HG02678 (cell line): Measurements from ENCODE around the gene C7orf57.
"Not testable (repeated sequence)": the region's sequence is repeated elsewhere in the genome, so short reads cannot be mapped to it uniquely, and the experiment has no call there.

Experiments used
- ATAC-seq: cut with Tn5 transposase; IDR thresholded peaks from one replicate; pipeline ENCODE4 v1.9.1; 2021; ENCODE audit warnings: mild to moderate bottlenecking, moderate library complexity; ENCODE audit not compliant: unreplicated experiment

Gene C7orf57

DNA sequence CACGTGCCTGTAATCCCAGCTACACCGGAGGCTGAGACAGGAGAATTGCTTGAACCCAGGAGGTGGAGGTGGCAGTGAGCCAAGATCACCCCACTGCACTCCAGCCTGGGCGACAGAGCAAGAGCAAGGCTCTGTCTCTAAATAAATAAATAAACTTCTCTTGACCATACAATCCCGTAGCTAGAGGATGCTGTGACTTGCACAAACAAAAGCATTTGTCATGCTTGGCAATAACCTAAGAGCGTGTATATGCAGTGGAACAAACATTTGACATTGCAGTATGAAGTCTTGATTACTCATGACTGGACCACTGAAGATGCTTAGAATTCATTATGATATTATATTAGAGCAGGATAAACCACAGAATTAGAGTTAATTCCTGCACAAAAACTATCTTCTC, 1.4 kb upstream of the C7orf57 start:
- no peak for ATAC-seq

DNA sequence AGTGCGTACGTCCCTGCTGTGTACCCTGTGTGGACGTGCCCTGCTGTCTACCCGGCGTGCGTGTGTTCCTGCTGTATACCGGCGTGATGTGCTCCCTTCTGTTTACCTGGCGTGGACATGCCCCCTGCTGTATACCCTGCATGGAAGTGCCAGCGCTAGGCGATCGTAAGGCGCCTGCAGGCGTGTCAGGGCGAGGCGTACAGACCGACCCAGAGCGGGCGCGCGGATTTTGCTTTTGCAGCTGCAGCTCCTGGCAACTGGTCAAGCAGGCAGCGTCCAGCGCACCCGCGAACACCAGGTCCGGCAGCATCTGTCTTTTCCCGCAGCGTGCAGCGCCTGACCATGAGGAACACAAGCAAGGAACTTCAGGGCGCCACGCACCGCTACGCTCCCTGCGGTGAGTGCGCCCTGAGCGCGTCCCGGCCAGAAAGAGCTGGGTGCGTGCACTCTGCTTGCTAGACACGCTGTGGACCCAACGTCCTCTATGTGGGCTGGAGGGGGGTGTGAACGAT, 680 bp downstream of the C7orf57 start:
- ATAC-seq, result peak; percentile 3

DNA sequence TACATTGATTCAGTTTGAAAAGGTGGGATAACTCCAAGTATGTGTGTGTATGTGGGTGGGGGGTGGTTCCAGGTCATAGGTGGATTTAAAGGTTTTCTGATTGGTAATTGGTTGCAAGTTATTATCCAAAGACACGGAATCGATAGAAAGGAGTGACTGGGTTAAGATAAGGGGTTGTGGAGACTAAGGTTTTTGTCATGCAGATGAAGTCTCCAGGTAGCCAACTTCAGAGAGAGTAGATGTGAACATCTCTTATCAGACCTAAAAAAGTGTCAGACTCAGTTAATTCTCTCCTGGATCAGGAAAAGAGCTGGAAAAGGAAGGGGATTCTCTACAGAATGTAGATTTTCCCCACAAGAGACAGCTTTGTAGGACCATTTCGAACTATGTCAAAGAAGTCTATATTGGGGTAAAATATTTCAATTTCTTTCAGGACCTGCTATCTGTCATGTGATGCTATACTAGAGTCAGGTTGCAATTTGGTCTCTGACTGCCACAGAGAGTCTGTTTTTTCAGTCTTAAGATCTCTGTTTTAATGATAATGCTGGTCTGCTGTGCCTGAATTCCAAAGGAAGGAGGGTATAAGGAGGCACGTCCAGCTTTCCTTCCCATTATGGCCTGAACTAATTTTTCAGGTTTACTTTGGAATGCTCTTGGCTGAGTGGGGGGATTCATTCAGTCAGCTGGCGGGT, 3.6 kb downstream of the C7orf57 start:
- ATAC-seq, result no peak

DNA sequence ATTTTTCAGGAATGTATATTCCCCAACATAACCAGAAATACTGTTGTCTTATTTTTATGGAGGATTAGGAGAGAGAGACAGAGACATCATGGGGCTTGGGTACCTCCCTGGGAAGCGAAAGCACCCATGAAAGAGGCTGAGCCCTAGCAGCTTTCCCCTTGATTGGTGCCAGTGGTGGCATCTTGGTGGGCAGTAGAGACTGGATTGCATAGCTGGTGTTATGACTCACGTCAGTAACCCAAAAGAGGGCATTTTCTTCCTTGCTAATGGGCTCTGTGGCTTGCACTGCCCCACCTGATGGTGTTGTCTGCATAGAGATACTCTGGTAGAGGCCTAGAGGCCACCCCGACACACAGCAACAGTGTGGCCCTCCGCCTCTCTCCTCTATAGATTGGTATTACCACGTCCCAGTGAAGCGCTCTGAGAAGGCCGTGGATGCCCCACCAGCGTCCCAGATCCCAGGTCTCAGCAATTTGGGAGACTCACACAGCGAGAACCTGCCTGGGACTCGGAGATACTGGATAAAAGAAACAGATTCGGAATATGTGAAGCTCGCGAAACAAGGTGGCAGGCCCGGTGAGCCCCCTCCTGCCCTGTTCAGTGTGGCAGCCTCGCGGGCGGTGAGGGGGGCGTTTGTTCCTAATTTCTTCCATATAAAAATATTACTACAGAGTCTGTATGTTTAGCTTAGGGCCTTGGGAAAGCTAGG, 5.8 kb downstream of the C7orf57 start:
- ATAC-seq, result no peak

DNA sequence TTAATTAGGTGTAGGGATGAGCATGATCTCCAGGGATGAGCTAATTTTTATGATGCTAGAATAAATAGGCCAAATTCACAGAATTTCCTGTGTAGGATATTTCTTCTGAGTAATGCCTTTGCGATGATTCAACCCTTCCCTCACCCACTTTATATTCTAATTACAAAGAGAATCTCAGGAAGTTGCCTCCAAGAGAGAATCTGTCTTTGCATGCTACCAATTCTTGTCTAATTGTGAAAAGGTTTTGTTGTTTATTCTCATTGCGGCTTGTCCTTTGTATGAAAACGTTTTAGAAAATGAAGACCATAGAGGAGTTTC, 6.3 kb downstream of the C7orf57 start:
- no peak for ATAC-seq

DNA sequence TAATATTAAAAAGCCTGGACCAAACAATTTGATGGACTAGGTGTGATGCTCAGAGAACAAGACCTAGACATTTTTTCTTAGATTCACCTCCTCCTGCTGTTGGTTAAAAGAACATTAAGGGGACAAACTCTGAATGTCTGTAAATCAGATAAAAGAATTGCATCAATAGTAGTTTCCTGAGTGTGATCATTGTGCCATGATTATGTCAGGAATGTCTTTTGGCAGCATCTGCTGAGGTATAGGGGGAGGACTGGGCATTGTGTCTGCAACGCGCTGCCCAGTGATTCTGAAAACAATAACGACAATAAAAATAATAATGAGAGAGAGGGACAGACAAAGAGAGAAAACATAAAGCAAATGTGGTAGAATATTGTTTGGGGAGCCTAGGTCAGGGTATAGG, 6.9 kb downstream of the C7orf57 start:
- ATAC-seq, result no peak

DNA sequence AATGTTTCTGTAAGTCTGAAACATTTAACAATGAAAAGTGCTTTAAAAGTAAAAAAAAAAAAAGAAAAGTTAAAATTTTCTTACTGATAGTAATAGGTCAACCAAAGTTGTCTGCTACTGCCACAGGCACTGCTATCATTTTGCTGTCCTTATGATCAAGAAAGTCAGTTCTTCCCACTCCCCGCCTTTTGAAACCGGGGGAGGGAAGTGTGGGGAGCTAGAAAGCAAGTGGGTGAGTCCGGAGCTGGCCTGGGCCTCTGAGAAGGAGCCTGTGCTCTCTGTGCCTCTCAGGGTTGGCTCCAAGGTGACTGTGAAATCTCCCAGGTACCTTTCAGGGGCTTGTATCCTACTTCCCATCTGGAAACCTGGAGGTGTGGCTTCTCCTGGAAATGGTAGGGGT, 7.3 kb downstream of the C7orf57 start:
- no peak for ATAC-seq

DNA sequence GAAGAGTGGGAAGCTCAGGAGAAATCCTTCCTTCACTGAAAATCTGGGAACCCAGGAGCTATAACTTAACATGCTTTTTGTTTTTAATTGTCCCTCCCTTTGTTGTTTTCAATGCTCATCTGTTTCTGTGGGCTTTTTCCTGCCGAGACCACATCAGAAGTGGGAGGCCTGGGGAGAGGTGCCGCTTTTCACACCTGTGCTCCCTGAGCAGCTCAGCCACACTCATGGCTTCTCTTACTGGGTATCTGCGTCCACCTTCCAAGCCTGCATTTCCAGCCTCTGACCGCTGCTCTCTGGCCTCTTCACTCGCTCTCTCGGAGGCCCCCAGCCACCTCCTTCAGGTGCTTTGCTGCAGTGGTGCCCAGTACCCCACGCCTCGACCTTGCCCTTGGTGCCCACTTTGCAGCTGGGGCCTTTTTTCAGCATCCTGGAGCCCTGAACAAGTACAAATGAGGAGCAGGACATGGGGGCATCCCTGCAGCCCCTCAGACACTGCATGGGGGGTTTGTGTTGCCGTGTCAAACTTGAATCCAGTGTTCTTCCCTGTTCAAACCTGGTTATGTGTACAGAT, 9.9 kb downstream of the C7orf57 start:
- no peak for ATAC-seq

DNA sequence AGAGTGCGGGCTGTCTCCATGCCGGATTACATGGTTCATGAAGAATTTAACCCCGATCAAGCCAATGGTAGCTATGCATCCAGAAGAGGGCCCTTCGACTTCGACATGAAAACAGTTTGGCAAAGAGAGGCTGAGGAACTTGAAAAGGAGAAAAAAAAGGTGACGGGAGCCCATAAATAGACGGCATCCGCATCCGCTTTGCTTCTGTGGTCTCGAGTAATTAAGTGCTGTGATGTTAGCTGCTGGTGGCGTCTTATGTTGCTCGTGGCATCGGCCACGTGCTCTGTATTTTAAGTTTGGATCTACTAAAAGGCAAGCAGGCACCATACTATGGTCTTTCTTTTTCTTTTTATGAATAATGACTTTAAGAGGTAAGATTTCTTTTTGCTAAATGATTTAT, 11.1 kb downstream of the C7orf57 start:
- ATAC-seq, result peak; percentile 44

DNA sequence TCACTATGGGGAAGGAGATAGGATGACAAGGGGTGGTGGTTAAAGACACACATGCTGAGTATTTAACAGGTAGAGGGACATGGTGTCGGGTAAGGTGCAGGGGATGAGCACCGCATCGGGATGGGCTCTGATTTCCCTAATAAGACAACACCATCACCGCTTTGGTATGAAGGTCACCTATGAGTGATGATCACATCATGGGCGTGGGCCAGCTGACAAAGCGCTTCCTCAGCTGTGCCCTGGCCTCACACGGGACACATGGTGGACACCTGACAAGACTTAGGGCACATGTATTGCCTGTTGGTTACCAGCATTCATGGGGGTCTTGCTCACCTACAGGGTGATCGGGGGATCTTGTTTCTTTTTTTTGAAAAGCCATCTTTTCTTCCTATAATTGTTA, 12.8 kb downstream of the C7orf57 start:
- ATAC-seq, result no peak

DNA sequence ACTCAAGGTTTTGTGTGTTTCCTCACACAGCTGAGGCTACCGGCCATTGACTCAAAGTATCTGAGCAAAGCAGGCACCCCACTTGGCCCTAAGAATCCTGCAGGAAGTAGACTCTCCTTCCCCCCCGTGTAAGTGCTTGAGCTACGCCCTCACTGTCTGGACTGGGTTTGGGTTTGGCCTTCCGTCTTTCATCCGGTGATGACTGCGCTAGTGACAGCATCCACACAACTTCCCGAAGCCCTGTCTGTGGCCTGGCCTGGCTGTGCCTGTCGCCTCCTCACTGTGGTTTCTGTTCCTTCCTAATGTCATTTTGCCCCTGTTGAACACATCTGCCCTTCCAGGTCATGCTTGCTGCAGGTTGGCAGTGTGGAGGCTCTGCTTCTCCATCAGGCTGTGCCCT, 14.5 kb downstream of the C7orf57 start:
- ATAC-seq, result no peak

DNA sequence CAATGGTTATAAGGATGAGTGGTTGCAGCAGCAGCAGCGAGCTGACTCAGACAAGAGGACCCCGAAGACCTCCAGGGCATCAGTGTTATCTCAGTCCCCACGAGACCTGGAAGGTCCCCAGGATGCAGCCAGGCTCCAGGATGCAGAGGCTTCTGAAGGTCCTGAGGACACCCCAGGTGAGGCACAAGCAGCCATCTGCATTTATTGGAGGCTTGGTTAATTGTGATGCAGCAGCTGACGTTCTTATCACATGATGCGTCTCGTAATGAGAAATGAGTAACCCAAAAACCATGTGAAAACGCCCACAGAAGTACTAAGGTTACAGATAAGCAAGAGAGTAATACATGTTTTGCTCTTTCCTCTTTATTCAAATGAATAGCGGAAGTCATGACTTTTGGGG, 17.4 kb downstream of the C7orf57 start:
- no peak for ATAC-seq

DNA sequence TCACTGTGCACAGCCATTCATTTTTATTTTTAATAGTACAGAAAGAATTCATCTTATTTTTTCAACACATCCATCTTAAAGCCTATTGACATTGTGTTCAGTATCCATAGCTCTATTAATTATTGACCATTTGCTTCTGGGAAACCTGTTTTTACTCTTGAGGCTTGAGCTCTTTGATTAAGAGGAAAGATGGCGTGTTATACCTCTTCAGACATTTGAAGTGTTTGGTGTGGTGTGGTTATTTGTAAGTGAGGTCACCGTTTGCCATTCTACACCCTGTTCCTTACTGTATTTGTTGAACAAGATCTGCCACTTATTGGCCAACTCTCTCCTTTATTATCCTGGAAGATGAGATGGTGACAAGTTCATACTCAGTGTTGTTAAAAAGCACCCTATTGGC, 18.4 kb downstream of the C7orf57 start:
- ATAC-seq, result no peak

DNA sequence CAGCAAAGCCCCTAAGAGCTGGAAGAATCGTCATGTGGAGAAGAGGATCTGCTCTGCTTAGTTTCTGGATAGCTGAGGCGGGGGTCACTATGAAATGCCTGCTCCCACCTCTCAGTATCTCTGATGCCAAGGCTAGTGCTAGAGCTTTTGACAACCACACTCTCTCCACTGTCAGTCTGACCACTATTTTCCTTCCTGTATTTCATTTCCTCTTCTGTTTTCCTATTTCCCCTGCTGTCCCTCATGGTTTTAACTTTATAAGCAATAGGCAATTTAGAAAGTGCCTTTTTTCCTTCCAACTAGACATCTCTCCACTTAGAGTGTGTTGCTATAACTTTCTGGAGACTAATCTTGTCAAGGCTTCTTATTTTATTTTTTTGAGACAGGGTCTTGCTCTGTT, 23.6 kb downstream of the C7orf57 start:
- no peak for ATAC-seq

DNA sequence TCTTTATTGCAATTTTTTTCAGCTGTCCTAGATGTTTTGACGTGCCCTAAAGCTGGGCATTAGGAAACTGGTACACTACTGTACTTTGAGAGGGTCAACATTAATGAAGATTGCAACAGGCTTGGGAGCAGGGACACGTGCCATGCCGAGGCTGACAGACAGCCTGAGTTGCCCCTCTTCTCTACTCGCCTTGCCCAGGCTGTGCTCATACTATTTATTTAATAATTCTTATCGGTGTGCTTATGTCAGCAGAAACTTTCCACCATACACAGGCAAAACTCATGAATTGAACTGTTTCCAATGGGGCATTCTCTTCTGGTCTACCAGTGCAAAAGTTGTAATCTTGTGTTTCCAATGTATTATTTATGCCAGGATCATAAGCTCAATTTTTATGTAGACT, 24.4 kb downstream of the C7orf57 start:
- no peak for ATAC-seq

DNA sequence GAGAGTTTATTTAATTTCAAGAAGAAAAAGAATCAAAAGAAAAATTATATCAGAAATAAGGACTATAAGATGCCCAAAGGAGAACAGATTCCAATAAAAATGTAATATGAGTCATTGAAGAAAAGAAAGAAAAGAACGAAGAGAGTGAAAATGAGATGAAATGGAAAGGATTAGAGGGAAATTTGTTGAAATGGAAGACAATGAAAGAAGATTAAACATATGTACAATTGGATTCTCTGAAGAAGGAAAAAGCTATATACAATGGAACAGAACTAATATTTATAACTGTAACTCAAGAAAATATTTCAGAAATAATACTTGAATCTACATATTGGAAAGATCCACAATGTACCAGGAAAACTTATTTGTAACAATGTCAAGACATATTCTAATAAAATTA, 28.6 kb downstream of the C7orf57 start:
- no peak for ATAC-seq

DNA sequence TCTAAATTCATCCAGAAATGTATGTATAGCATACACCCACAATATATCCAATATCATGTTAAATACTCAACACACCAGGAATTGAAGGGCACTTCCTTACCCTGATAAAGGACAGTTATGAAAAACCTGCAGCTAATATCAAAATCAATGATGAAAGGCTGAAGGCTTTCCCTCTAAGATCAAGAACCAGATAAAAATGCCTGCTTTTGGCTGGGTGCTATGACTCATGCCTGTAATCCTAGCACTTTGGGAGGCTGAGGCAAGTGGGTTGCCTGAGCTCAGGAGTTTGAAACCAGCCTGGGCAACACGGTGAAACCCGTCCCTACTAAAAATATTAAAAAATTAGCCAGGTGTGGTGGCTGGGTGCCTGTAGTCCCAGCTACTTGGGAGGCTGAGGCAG, 32.1 kb downstream of the C7orf57 start:
- ATAC-seq, result no peak

DNA sequence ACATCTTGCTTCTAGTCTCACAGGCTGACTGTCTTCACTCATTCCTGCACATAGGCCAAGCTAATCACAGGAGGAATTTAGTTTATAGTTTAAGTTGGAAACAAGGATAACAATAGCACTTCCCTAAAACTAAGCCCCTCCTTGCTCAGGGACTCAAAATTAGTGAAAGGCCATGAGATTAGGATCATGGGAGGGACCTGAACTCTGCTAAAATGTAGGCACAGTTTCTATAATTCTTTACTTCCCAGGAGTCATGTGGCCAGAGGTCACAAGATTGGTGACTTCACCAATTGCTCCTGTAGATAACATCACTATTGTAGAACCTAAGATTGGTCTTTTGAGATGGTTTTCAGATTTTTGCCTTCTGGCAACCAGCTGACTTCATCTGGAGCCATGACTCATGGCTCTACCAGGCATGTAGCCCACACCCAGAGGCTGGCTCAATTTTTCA, 38.9 kb downstream of the C7orf57 start:
- ATAC-seq, result no peak

DNA sequence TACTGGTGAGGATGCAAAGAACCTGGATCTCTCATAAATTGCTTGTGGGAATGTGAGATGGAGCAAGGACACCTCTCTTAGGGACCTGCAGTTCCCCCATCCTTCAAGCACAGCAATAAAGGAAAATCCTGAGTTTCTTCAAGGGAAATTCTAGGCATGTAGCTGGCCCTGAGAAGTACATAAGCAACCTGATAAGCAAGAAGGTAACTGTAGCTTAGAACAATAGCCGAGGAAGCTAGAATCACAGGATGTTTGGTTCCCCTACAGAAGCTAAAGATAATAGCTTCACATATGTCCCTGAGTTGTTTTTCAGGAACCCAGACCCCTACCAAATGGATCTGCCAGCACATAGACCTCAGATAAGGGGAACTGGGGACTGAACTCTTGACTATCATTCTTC, 42.1 kb downstream of the C7orf57 start:
- ATAC-seq, result no peak

DNA sequence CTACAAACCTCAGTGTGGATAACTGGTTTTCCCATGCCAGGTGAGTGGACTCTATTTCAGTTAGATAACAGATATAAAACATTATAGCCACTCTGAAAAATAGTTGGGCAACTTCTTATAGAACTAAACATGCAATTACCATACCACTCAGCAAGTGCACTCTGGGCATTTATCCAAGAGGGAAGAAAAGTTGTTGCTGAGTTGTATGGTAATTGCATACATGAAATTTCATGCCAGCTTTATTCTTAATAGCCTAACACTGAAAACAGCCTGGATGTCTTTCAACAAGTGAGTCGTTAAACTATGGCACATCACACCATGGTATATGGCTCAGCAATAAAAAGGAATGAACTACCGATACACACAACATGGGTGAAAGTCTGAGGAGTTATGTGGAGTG, 43.1 kb downstream of the C7orf57 start:
- no peak for ATAC-seq

DNA sequence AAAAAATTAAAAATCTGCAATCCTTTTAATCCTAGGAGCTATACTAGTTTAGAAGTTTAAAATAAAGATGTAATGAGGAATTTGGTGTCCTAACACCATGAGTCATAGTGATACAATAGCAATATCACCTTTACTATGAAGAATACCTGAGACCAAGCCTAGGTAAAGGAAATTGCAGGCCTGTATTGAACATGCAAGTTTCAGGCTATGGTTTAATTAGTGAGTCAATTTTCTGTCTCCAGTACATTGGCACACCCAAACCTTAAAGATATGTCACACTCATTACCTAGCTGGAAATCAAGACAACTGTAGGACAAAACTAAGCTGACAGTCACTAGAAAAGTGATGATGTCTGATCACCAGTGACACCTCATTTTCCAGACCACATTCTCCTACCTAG, 47.0 kb downstream of the C7orf57 start:
- not testable (repeated sequence) for ATAC-seq

DNA sequence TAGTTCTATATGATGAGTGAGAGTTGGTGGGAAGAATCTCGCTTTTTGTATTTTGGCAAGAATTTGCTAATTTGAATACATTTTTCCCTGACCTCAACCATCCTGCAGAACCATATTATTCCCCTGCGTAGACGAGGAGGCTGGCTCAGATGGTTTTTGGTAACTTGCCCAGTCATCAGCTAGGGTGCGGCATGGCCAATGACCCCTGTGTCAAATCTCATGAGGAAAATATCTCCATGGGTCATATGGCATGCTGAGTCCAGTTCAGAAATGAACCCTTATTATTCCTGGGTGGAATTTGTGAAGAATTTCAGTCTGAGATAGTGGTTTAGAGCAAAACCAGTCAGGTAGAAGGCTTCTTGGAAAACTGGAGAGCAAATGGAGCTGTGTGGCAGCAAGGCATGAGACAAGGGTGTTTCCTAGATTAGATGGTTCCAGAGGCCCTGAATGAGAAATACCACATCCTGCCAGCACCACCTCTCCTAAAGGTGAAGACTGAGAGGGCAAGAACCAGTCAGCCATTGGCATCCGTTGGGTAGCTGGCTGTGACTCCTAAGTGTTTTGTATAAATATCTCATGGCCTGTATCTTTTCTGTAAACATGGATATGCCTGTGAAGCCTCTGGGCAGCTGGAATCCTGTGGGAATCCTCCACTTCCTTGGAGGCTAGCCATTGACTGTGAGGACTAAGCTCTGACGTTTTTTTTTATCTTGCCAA, 47.9 kb downstream of the C7orf57 start:
- ATAC-seq, result no peak
